Fibroblast of skin of right biceps (primary cell): ENCODE results near the gene TNS2.
"Not testable (repeated sequence)": the region's sequence is repeated elsewhere in the genome, so short reads cannot be mapped to it uniquely, and the experiment has no call there.

ENCODE experiments used
- DNase-seq: peaks from one replicate; pipeline ENCODE4 v3.0.0-alpha.2; 2013

TNS2 gene

GRCh38 chr12:53094796-53095595, 45.1 kb downstream of the TNS2 start:
- not testable (repeated sequence) for DNase-seq

- not testable (repeated sequence) for DNase-seq
These were observed 45.7 kb downstream of the TNS2 start for GRCh38 chr12:53095596-53095895.

- peak; percentile 90 for DNase-seq
These were observed 46.4 kb downstream of the TNS2 start for GRCh38 chr12:53096089-53096741.

GRCh38 chr12:53096759-53097158, 46.9 kb downstream of the TNS2 start:
- no peak for DNase-seq

GRCh38 chr12:53097207-53097563, 47.3 kb downstream of the TNS2 start:
- peak; percentile 46 for DNase-seq

- DNase-seq, result peak; percentile 52
These were observed 47.9 kb downstream of the TNS2 start, which contains the start of gene IGFBP6 for GRCh38 chr12:53097564-53098353. IGFBP6 (plus strand) TSS chr12:53097667; CDS start chr12:53097718, 51 bp downstream.

- peak; percentile 91 for DNase-seq
These were observed 48.6 kb downstream of the TNS2 start for GRCh38 chr12:53098354-53098981.

GRCh38 chr12:53099071-53099882, 49.4 kb downstream of the TNS2 start:
- peak; percentile 98 for DNase-seq

GRCh38 chr12:53100466-53101151, 50.7 kb downstream of the TNS2 start:
- no peak for DNase-seq

GRCh38 chr12:53101266-53101665, 51.4 kb downstream of the TNS2 start:
- DNase-seq, result no peak

GRCh38 chr12:53101931-53102781, 52.3 kb downstream of the TNS2 start:
- no peak for DNase-seq

GRCh38 chr12:53102883-53103807, 53.3 kb downstream of the TNS2 start, which contains the start of gene SOAT2:
SOAT2 (plus strand) TSS chr12:53103486; CDS start chr12:53103578, 92 bp downstream.
- DNase-seq, result no peak

- no peak for DNase-seq
These were observed 54.0 kb downstream of the TNS2 start for GRCh38 chr12:53103860-53104305.

GRCh38 chr12:53105256-53105655, 55.4 kb downstream of the TNS2 start:
- DNase-seq, result no peak

GRCh38 chr12:53105712-53106439, 56.0 kb downstream of the TNS2 start:
- no peak for DNase-seq

GRCh38 chr12:53107122-53107521, 57.3 kb downstream of the TNS2 start:
- DNase-seq, result no peak

- not testable (repeated sequence) for DNase-seq
These were observed 62.6 kb downstream of the TNS2 start for GRCh38 chr12:53112431-53112830.

GRCh38 chr12:53113136-53113705, 63.4 kb downstream of the TNS2 start:
- no peak for DNase-seq
